HG03135 (cell line): ENCODE results near the gene TAS2R42.
A peak's percentile ranks its signal among the peaks of the same experiment; 100 is the strongest.

ENCODE experiments used
- ATAC-seq: cut with Tn5 transposase; IDR thresholded peaks from one replicate; pipeline ENCODE4 v1.9.1; 2021; ENCODE audit warnings: mild to moderate bottlenecking, moderate library complexity; ENCODE audit not compliant: unreplicated experiment

The TAS2R42 gene

GRCh38 chr12:11186837-11187236 is at the start of gene TAS2R42:
TSS of gene TAS2R42 (minus strand) at chr12:11186937. CDS start at chr12:11186937, 0 bp downstream.
- no peak for ATAC-seq

DNA sequence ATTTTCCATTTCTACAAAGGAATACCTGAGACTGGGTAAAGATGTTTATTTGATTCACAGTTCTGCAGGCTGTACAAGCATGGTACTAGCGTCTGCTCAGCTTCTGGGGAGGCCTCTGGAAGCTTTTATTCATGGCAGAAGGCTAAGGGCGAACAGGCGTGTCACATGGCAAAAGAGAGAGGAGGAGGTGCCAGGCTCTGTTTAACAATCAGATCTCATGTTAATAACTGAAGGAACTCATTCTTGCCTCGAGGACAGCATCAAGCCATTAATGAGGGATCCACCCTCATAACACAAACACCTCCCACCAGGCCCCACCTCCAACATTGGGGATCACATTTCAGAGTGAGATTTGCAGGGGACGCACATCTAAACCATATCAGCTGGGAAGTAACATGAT is 46.8 kb upstream of the TAS2R42 start:
- ATAC-seq: no peak

DNA sequence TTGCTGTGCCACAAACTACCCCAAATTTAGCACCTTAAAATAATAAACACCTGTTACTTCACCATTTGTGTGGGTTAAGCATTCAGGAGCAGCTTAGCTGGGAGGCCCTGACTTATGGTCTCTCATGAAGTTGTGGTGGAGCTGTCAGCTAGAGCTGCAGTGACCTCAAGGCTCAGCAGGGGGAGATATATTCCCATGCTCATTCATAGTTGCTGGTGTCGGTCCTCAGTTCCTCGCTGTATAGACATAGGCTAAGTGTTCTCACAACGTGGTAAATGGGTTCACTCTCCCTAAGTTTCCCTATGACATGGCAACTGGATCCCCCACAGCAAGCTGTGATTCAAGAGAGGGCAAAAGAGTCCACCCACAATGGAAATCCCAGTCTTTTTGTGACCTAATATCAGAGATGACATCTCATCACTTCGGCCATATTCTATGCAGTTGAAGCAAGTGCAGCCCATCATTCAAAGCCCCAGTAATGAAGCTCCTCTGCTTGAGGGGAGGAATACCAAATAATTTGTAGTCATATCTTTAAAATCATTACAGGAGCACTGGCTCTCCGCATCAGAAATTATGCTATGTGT is 41.7 kb upstream of the TAS2R42 start:
- ATAC-seq: no peak

GRCh38 chr12:11227373-11227772 is 40.6 kb upstream of the TAS2R42 start:
- ATAC-seq: no peak

DNA sequence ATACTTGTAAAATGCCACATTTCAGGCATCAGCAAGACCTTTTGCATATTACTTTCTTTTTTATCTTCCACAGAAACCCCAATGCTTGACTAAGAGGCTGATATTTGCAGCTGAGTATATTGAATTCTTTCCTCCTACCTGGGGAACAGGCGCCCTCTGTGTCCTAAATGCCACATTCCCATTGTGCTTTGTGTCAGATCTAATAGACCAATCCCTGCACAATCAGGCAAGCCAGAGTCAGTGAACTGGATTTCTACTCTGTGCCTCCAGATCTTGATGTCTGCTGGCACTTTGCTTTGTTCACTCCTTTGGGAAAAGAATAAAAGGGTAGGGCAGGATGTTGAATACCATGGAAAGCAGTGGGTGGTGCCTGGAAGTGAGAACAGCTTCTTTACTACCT is 22.4 kb upstream of the TAS2R42 start:
- ATAC-seq: no peak

DNA sequence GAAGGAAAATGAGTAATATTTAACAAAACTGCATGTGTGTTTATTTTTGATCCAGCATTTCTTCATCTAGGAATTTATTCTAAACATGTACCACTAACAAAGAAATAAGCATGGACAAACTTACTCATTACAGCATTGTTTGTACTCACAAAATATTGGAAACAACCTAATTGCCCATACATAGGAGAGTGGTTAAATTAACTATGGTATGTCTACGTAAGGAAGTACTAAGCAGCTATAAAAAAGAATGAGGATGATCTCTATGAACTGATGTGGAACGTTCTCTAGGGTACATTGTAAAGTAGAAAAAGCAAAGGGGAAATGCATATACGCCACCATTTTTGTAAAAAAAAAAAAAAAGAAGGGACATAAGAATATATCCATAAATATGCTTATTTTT is 17.4 kb upstream of the TAS2R42 start:
- no peak for ATAC-seq

DNA sequence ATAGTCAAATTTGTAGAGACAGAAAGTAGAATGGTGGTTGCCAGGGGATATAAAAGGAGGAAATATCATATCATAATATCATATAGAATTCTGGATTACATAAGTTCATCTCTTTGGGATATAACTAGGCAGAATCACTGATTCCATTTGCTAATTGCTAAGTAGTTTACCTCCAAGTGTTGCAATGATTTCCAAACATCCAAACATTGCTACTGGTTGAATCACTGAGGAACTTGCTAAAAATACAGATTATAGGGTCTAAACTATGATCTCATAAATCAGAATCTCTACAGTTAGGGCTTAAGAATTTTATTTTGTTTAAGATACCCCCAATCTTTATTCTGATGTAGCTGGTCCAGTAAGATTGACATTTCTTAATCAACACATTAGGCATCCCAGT is 16.1 kb upstream of the TAS2R42 start:
- ATAC-seq: no peak

DNA sequence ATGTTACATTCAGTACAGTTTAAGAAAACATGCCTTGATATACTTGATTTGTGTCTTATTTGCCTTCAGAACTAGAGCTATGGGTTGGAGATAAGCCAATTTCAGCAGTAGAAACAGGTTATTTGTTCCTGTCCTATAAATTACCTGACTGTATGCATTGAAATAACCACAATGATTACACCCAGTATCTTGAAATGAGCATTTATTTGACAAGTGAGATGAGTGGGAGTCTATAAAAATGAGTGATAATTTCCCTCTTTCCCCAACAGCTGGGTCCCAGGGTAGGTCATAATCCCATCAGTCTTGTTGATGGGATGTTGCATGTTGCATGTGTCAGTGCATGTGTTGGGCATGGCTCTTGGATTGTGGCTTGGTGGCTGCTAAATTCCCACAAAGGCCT is 3.7 kb downstream of the TAS2R42 start:
- no peak for ATAC-seq

DNA sequence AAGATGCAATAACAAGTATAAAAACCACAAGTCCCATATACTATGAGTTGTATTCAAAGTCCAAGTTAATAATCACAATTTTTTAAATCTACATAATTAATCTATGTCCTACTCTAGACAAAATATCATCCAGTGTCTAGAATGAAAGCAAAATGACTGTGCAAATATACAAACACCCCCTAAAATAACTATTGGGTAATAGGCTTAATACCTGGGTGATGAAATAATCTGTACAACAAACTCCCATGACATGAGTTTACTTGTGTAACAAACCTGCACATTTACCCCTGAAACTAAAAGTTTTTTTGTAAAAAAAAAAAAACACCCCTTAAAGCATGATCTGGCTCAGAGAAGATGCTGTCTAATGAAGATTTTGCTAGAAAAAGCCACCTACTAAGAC is 4.2 kb downstream of the TAS2R42 start:
- ATAC-seq: no peak

DNA sequence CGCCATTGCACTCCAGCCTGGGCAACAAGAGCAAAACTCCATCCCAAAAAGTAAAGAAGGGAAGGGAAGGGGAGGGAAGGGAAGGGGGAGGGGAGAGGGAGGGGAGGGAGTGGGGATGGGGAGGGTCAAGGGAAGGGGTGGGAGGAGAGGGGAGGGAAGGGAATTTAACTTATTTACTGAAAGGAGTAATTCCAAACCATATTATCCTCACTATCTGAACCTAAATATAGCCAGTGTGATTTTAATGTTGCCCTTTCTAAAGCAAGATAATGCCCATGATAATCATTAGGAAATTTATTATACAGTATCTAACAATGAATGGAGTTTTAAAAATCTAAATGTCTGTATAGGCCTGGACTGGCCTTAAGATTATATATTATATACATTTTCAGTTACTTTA is 8.5 kb downstream of the TAS2R42 start:
- ATAC-seq: no peak

- no peak for ATAC-seq
Observed at GRCh38 chr12:11174022-11174421, 12.7 kb downstream of the TAS2R42 start.

- no peak for ATAC-seq
Observed at GRCh38 chr12:11171969-11172675, 14.6 kb downstream of the TAS2R42 start.

- peak; percentile 96 for ATAC-seq
Observed at GRCh38 chr12:11171145-11171968, 15.4 kb downstream of the TAS2R42 start, which contains the start of gene SMIM10L1. TSS of gene SMIM10L1 (plus strand) at chr12:11171194. CDS start at chr12:11171357, 163 bp downstream.

- no peak for ATAC-seq
Observed at GRCh38 chr12:11170810-11171144, 16.0 kb downstream of the TAS2R42 start.

DNA sequence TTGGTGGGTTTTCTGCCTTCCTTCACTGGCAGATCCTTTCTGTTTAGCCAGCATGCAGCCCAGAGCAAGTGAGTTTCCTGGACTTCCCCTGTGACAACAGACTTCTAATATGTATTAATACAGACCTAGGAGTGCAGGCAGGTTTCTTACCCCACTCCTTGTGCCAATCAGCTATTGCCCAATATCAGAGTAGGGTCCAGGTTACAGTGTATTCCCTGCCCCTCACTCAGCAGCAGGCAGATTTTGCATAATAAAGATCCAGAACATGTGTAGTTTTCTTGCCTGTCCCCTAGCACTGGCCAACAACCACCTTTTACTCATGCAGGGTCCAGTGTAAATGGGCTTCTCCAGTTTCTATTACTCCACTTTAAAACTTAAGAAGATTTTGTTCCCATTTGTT is 20.4 kb downstream of the TAS2R42 start:
- ATAC-seq: no peak

DNA sequence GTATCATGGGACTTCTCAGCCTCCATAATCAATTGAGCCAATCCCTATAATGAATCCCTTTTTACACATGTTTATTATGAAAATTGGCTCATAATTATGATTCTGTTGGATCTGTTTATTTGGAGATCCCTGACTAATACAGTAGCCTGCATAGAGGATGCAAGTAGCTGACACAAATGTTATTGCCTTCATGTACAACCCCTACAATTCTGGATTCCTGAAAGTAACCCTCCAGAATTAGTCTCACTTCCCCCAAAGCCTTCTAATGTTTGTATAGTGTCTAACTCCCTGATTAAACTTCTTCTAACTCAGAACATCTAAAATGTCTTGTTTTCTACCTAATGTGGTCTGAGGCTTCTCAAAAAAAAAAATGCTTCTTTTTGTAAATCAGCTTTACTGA is 22.4 kb downstream of the TAS2R42 start:
- ATAC-seq: no peak

DNA sequence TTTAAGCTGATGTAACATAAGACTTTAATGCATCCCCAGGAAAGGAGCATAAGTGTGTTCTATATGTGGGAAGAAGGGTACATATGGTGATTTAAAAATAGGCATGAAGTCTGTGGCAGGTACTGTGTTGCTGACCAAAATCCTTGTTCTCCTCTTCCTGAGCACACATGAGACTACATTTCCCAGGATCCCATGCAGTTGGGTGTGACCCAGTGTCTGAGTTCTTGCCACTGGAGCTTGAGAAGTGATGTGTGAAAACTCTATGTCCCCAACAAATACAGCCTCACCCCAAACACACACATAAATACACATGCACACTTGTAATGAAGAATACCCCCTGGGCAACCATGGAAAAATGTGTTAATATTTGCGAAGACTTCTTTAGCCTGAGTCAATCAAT is 24.2 kb downstream of the TAS2R42 start:
- no peak for ATAC-seq

- no peak for ATAC-seq
Observed at GRCh38 chr12:11158885-11159444, 27.8 kb downstream of the TAS2R42 start.

DNA sequence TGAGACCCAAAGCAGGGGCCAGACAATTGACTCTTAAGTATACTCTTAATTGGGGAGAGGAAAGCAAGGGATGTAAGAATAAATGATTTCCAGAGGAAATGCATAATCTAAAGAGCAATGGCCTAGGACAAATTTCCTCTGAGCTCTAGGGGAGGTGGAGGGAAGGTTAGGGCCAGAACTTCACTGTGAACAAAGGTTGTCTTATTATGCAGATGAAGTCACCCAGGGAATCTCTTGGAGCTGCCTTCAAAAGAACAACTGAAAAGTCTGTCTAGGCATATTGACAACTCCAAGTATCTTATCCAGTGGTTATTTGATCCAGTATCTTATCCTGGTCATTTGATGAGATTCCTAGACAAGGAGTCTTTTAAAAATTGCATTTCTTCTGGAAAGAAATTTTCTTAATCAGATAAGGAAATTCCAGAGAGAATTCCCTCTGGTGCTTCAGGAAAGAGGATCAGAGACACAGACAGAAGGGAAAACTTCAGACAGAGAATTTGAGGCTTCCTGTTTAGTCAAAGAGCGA is 32.3 kb downstream of the TAS2R42 start:
- ATAC-seq: no peak

GRCh38 chr12:11152725-11153124 is 34.0 kb downstream of the TAS2R42 start:
- no peak for ATAC-seq

GRCh38 chr12:11150832-11151231 is 35.9 kb downstream of the TAS2R42 start:
- ATAC-seq: no peak
